ENCODE measurements around the gene AKT2. TPM values are rescaled to one million over a fixed set of nuclear protein-coding genes. Genes with fewer than 3 reads are reported as not detected.

The AKT2 gene
- polyA plus RNA-seq, 1 donor (not counting 4 experiments of a cell fraction or from before 2014, with no cell fraction given), result 108 TPM

- Histone ChIP-seq H3K4me1 (ENCODE audit: control insufficient read depth, extremely low read depth, insufficient read depth, low read length) (peaks cover 9% of the 10 kb centered on the region), H3K27me3 (ENCODE audit: control insufficient read depth, extremely low read depth, insufficient read depth, low read length) (no peaks in the 10 kb centered on the region), H3K27ac (ENCODE audit: control insufficient read depth, insufficient read depth, low read length) (no peak overlapping the region), H3K4me3 (ENCODE audit: control insufficient read depth in 2 of 3, extremely low read depth in 1 of 3, insufficient read depth in 2 of 3, low read depth in 1 of 3, low read length in 3 of 3) (no peak overlapping the region), H3K79me2 (ENCODE audit: control insufficient read depth, insufficient read depth, low read length) (peaks cover 23% of the 10 kb centered on the region), H2AFZ (ENCODE audit: control insufficient read depth, low read length) (no peak overlapping the region), H4K20me1 (ENCODE audit: control insufficient read depth, extremely low read depth, insufficient read depth, low read length) (peaks cover 10% of the 10 kb centered on the region), H3K9ac (ENCODE audit: control insufficient read depth, extremely low read depth, insufficient read depth, low read length) (no peak overlapping the region), H3K36me3 (ENCODE audit: control insufficient read depth in 2 of 2, extremely low read depth in 1 of 2, insufficient read depth in 2 of 2, low read length in 2 of 2) (peaks cover 8 to 16% of the 10 kb centered on the region in 2 experiments), H3K4me2 (ENCODE audit: control insufficient read depth, extremely low read depth, insufficient read depth, low read depth, low read length) (no peak overlapping the region), H3K9me1 (ENCODE audit: control insufficient read depth, extremely low read depth, insufficient read depth, low read length) (peaks cover 6% of the 10 kb centered on the region), H3K9me3 (ENCODE audit: control insufficient read depth, low read depth, low read length) (no peaks in the 10 kb centered on the region)
- FAIRE-seq, result no peak
- DNase-seq (ENCODE audit: low read depth, low spot score), result no peak
- dilution Hi-C loops (cut with MboI; ENCODE audit: extremely low pct_ligation_motif_present, low sequenced_read_pairs), result no loop called here
- TF ChIP-seq, protein P1, sequence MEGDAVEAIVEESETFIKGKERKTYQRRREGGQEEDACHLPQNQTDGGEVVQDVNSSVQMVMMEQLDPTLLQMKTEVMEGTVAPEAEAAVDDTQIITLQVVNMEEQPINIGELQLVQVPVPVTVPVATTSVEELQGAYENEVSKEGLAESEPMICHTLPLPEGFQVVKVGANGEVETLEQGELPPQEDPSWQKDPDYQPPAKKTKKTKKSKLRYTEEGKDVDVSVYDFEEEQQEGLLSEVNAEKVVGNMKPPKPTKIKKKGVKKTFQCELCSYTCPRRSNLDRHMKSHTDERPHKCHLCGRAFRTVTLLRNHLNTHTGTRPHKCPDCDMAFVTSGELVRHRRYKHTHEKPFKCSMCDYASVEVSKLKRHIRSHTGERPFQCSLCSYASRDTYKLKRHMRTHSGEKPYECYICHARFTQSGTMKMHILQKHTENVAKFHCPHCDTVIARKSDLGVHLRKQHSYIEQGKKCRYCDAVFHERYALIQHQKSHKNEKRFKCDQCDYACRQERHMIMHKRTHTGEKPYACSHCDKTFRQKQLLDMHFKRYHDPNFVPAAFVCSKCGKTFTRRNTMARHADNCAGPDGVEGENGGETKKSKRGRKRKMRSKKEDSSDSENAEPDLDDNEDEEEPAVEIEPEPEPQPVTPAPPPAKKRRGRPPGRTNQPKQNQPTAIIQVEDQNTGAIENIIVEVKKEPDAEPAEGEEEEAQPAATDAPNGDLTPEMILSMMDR (optimal IDR thresholded peaks at IDR 0.05 in 1 of 3, IDR thresholded peaks at IDR 0.05 in 1 of 3, conservative IDR thresholded peaks at IDR 0.05 in 1 of 3; ENCODE audit: extremely low read depth in 1 of 3, insufficient read depth in 2 of 3, low read length in 3 of 3), result no peak
- no peak for TF ChIP-seq EZH2 (IDR thresholded peaks at IDR 0.05; ENCODE audit: low read length)
Observed at GRCh38 chr19:40256512-40256911, 28.6 kb downstream of the AKT2 start.

- no peak overlapping the region for H2AFZ ChIP-seq (ENCODE audit: control insufficient read depth, low read length)
- peaks cover 20% of the 10 kb centered on the region for H3K79me2 ChIP-seq (ENCODE audit: control insufficient read depth, insufficient read depth, low read length)
- no peaks in the 10 kb centered on the region for H3K9me3 ChIP-seq (ENCODE audit: control insufficient read depth, low read depth, low read length)
- TF ChIP-seq, protein P1 (optimal IDR thresholded peaks at IDR 0.05 in 1 of 3, IDR thresholded peaks at IDR 0.05 in 1 of 3, conservative IDR thresholded peaks at IDR 0.05 in 1 of 3; ENCODE audit: extremely low read depth in 1 of 3, insufficient read depth in 2 of 3, low read length in 3 of 3), result no peak
- TF ChIP-seq EZH2 (IDR thresholded peaks at IDR 0.05; ENCODE audit: low read length), result no peak
- H3K4me3 ChIP-seq (ENCODE audit: control insufficient read depth in 2 of 3, extremely low read depth in 1 of 3, insufficient read depth in 2 of 3, low read depth in 1 of 3, low read length in 3 of 3), result no peak overlapping the region
- dilution Hi-C loops (cut with MboI; ENCODE audit: extremely low pct_ligation_motif_present, low sequenced_read_pairs), result no loop called here
- FAIRE-seq, result no peak
- no peak overlapping the region for H3K27ac ChIP-seq (ENCODE audit: control insufficient read depth, insufficient read depth, low read length)
- H3K4me1 ChIP-seq (ENCODE audit: control insufficient read depth, extremely low read depth, insufficient read depth, low read length), result peaks cover 9% of the 10 kb centered on the region
- peaks cover 6% of the 10 kb centered on the region for H3K9me1 ChIP-seq (ENCODE audit: control insufficient read depth, extremely low read depth, insufficient read depth, low read length)
- H4K20me1 ChIP-seq (ENCODE audit: control insufficient read depth, extremely low read depth, insufficient read depth, low read length), result peaks cover 10% of the 10 kb centered on the region
- H3K4me2 ChIP-seq (ENCODE audit: control insufficient read depth, extremely low read depth, insufficient read depth, low read depth, low read length), result no peak overlapping the region
- H3K36me3 ChIP-seq (ENCODE audit: control insufficient read depth in 2 of 2, extremely low read depth in 1 of 2, insufficient read depth in 2 of 2, low read length in 2 of 2), result peaks cover 8 to 16% of the 10 kb centered on the region in 2 experiments
- no peaks in the 10 kb centered on the region for H3K27me3 ChIP-seq (ENCODE audit: control insufficient read depth, extremely low read depth, insufficient read depth, low read length)
- H3K9ac ChIP-seq (ENCODE audit: control insufficient read depth, extremely low read depth, insufficient read depth, low read length), result no peak overlapping the region
- DNase-seq (ENCODE audit: low read depth, low spot score), result no peak
Observed at GRCh38 chr19:40255619-40256166, 29.5 kb downstream of the AKT2 start.

All from keratinocyte (primary cell).